Panc1 (cell line): ENCODE data around the gene TSTD2. TPM values are rescaled to one million over a fixed set of nuclear protein-coding genes. Genes with fewer than 3 reads are reported as not detected.

Source experiments
- ATAC-seq: fragments of 200-7000 bp; cut with Tn5 transposase; 2 replicates; pipeline ENCODE4 v1.9.1; 2020; ENCODE audit warnings: mild to moderate bottlenecking, moderate library complexity
- BruUV-seq: library from RNA; stranded (reverse); fragments of 400-500 nt; replicated peaks from 2 replicates; lab custom pipeline; 2021; lab: Mats Ljungman, UMichigan
- CTCF ChIA-PET: fragments of 300-600 bp; sonication (Branson Sonifier 250); formaldehyde crosslinking; loops from one replicate; lab custom pipeline; 2022; ENCODE audit warnings: antibody characterized with exemption; lab: Charles Lee
- POLR2A ChIA-PET: fragments of 300-600 bp; sonication (Branson Sonifier 250); formaldehyde crosslinking; loops from one replicate; lab custom pipeline; 2022; ENCODE audit warnings: antibody characterized with exemption; lab: Charles Lee
- DNase-seq: peaks from one replicate; pipeline ENCODE4 v3.0.0-alpha.2; 2010; ENCODE audit warnings: low read depth, low spot score
- H3K27ac ChIP-seq: 2 replicates; pipeline ENCODE4 v1.5.1; 2011; ENCODE audit warnings: mild to moderate bottlenecking, low read length, inconsistent platforms
- H3K27me3 ChIP-seq: fragments of 200-500 bp; sonication (Bioruptor generic); 2 replicates; pipeline ENCODE4 v1.6.0; 2014; ENCODE audit warnings: low read length, inconsistent platforms; ENCODE audit not compliant: control insufficient read depth, insufficient read depth
- H3K36me3 ChIP-seq: fragments of 200-500 bp; sonication (Bioruptor generic); 2 replicates; pipeline ENCODE4 v1.5.1; 2014; ENCODE audit warnings: inconsistent platforms, mild to moderate bottlenecking, low read length, moderate library complexity; ENCODE audit not compliant: control insufficient read depth, insufficient read depth
- H3K4me1 ChIP-seq: 2 replicates; pipeline ENCODE4 v1.5.1; 2011; ENCODE audit warnings: inconsistent platforms, mild to moderate bottlenecking, low read length, moderate library complexity; ENCODE audit not compliant: control insufficient read depth, insufficient read depth
- H3K4me3 ChIP-seq, 2 experiments: 2 replicates each; pipeline ENCODE4 v1.5.1; 2011 to 2012; ENCODE audit warnings: low read depth in 2 of 2, low read length in 2 of 2, mild to moderate bottlenecking in 2 of 2, inconsistent platforms in 1 of 2, moderate library complexity in 1 of 2
- H3K9me3 ChIP-seq: fragments of 200-500 bp; sonication (Bioruptor generic); 2 replicates; pipeline ENCODE4 v1.5.1; 2014; ENCODE audit warnings: low read depth, mild to moderate bottlenecking, inconsistent platforms, low read length, moderate library complexity; ENCODE audit not compliant: control insufficient read depth, insufficient read depth
- POLR2AphosphoS5 ChIP-seq: IDR thresholded peaks from 2 replicates; pipeline ENCODE4 v1.6.1; 2012; ENCODE audit warnings: mild to moderate bottlenecking, low read depth, low read length, moderate library complexity
- SIN3A ChIP-seq: IDR thresholded peaks from 2 replicates; pipeline ENCODE4 v1.6.1; 2012; ENCODE audit warnings: low read depth, mild to moderate bottlenecking, low read length, moderate library complexity, borderline replicate concordance; ENCODE audit not compliant: insufficient read depth
- TCF7L2 ChIP-seq: IDR thresholded peaks from 2 replicates; pipeline ENCODE4 v1.6.1; 2011; ENCODE audit warnings: mild to moderate bottlenecking, low read depth, low read length, inconsistent platforms
- in situ Hi-C: cut with HindIII; loops from 2 replicates; pipeline ENCODE4 v1.10.0; 2016; ENCODE audit warnings: low sequenced_read_pairs, low pct_unique_long_range_greater_than_20kb
- intact Hi-C: fragments of 100-400 bp; cut with micrococcal nuclease; formaldehyde crosslinking; loops from one replicate; pipeline ENCODE4 v1.10.0; 2022; ENCODE audit not compliant: unreplicated experiment
- total RNA-seq: library from RNA; stranded (reverse); gene quantifications from one replicate; pipeline ENCODE4 v1.2.1, GENCODE V29; 2021; ENCODE audit not compliant: unreplicated experiment
- TF ChIP-seq, protein P1 (sequence below), 2 experiments: IDR thresholded peaks; 2 replicates each; pipeline ENCODE4 v1.6.1; 2011 to 2012; ENCODE audit warnings: low read depth in 2 of 2, control low read depth in 1 of 2, low read length in 1 of 2, mild to moderate bottlenecking in 1 of 2, moderate library complexity in 1 of 2; ENCODE audit not compliant: insufficient read depth in 1 of 2
- TF ChIP-seq, protein P2 (sequence below): fragments of 450-650 bp; IDR thresholded peaks from 2 replicates; pipeline ENCODE4 v1.5.1; 2017; ENCODE audit warnings: mild to moderate bottlenecking

The TSTD2 gene
- total RNA-seq, 1 experiment from 2014 or later: 10.1 TPM

DNA sequence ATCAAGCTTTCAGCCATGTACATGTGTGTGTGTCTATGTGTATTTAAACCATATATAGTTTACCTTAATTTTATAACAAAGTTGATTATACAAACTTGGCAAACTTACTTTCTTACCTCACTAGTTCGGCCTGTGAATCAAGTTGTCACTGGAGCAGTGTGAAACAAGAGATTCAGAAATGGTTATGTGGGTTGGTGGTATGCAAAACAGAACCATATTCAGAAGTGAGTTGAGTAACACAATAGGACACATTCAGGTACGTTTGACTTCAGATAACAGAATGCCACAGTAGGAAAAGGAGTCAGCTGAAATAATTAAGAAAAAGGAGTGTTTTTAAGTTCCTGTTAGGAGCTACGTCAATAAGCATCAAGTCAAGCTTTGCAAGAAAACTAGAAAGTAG lies 42.5 kb upstream of the TSTD2 start:
- ChIA-PET CTCF (no interaction called here), POLR2A (no interaction called here)
- no peak overlapping the region for H3K27ac ChIP-seq
- in situ Hi-C loops (no loop called here), intact Hi-C loops (no loop called here)
- no peak overlapping the region for H3K4me3 ChIP-seq
- no peaks in the 10 kb centered on the region for H3K9me3 ChIP-seq
- ATAC-seq: no peak
- no peaks in the 10 kb centered on the region for H3K27me3 ChIP-seq
- H3K36me3 ChIP-seq: peaks cover 29% of the 10 kb centered on the region
- no peaks in the 10 kb centered on the region for H3K4me1 ChIP-seq
- TF ChIP-seq POLR2AphosphoS5 (no peak), TCF7L2 (no peak), SIN3A (no peak)
- TF ChIP-seq, protein P1, sequence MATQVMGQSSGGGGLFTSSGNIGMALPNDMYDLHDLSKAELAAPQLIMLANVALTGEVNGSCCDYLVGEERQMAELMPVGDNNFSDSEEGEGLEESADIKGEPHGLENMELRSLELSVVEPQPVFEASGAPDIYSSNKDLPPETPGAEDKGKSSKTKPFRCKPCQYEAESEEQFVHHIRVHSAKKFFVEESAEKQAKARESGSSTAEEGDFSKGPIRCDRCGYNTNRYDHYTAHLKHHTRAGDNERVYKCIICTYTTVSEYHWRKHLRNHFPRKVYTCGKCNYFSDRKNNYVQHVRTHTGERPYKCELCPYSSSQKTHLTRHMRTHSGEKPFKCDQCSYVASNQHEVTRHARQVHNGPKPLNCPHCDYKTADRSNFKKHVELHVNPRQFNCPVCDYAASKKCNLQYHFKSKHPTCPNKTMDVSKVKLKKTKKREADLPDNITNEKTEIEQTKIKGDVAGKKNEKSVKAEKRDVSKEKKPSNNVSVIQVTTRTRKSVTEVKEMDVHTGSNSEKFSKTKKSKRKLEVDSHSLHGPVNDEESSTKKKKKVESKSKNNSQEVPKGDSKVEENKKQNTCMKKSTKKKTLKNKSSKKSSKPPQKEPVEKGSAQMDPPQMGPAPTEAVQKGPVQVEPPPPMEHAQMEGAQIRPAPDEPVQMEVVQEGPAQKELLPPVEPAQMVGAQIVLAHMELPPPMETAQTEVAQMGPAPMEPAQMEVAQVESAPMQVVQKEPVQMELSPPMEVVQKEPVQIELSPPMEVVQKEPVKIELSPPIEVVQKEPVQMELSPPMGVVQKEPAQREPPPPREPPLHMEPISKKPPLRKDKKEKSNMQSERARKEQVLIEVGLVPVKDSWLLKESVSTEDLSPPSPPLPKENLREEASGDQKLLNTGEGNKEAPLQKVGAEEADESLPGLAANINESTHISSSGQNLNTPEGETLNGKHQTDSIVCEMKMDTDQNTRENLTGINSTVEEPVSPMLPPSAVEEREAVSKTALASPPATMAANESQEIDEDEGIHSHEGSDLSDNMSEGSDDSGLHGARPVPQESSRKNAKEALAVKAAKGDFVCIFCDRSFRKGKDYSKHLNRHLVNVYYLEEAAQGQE (IDR thresholded peaks at IDR 0.05; ENCODE audit: insufficient read depth in 1 of 2, low read depth in 2 of 2, low read length in 1 of 2): no peak
- TF ChIP-seq, protein P2, sequence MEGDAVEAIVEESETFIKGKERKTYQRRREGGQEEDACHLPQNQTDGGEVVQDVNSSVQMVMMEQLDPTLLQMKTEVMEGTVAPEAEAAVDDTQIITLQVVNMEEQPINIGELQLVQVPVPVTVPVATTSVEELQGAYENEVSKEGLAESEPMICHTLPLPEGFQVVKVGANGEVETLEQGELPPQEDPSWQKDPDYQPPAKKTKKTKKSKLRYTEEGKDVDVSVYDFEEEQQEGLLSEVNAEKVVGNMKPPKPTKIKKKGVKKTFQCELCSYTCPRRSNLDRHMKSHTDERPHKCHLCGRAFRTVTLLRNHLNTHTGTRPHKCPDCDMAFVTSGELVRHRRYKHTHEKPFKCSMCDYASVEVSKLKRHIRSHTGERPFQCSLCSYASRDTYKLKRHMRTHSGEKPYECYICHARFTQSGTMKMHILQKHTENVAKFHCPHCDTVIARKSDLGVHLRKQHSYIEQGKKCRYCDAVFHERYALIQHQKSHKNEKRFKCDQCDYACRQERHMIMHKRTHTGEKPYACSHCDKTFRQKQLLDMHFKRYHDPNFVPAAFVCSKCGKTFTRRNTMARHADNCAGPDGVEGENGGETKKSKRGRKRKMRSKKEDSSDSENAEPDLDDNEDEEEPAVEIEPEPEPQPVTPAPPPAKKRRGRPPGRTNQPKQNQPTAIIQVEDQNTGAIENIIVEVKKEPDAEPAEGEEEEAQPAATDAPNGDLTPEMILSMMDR: no peak
- BruUV-seq: no TSS peak
- DNase-seq: no peak

DNA sequence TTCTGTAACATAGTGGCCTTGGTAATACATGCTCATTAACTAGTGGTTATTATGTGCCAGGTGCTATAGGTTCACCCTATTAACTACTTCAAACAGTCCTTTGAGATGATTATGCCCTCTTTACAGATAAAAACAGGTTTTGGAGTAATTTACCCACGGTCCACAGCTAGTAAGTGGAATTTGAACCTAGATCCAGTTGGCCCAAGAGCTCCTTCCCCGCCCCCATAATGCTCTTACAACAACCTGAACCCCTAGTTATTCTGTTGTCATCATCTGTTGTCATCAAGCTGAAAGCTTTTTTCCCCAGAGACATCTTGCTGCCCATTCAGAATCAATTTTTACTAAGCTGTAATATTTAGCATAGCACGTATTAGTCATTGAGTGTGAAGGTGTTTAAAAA lies 40.8 kb upstream of the TSTD2 start:
- ChIA-PET CTCF (no interaction called here), POLR2A (no interaction called here)
- H3K9me3 ChIP-seq: no peaks in the 10 kb centered on the region
- H3K4me3 ChIP-seq: no peak overlapping the region
- BruUV-seq: no TSS peak
- no peak overlapping the region for H3K27ac ChIP-seq
- intact Hi-C loops: no loop called here
- H3K4me1 ChIP-seq: no peaks in the 10 kb centered on the region
- in situ Hi-C loops: no loop called here
- H3K36me3 ChIP-seq: peaks cover 31% of the 10 kb centered on the region
- DNase-seq (no peak), ATAC-seq (no peak)
- no peak for TF ChIP-seq SIN3A
- no peak for TF ChIP-seq POLR2AphosphoS5
- TF ChIP-seq TCF7L2: no peak
- TF ChIP-seq, protein P2: no peak
- TF ChIP-seq, protein P1 (IDR thresholded peaks at IDR 0.05; ENCODE audit: insufficient read depth in 1 of 2, low read depth in 2 of 2, low read length in 1 of 2): no peak
- H3K27me3 ChIP-seq: no peaks in the 10 kb centered on the region
